Neural cell (in vitro differentiated cells): ENCODE results near the gene SDHAF4.

Source experiments
- CTCF ChIP-seq: fragments of 450-650 bp; IDR thresholded peaks from 2 replicates; pipeline ENCODE4 v1.5.1; 2014; ENCODE audit warnings: antibody characterized with exemption, mild to moderate bottlenecking, moderate library complexity; ENCODE audit not compliant: poor library complexity, severe bottlenecking
- POLR2AphosphoS5 ChIP-seq: IDR thresholded peaks from 2 replicates; pipeline ENCODE4 v1.6.1; 2012
- TAF1 ChIP-seq: IDR thresholded peaks from 2 replicates; pipeline ENCODE4 v1.6.1; 2012; ENCODE audit warnings: low read depth
- TF ChIP-seq, protein P1 (sequence below): IDR thresholded peaks from 2 replicates; pipeline ENCODE4 v1.6.1; 2012; ENCODE audit warnings: borderline replicate concordance

DNA sequence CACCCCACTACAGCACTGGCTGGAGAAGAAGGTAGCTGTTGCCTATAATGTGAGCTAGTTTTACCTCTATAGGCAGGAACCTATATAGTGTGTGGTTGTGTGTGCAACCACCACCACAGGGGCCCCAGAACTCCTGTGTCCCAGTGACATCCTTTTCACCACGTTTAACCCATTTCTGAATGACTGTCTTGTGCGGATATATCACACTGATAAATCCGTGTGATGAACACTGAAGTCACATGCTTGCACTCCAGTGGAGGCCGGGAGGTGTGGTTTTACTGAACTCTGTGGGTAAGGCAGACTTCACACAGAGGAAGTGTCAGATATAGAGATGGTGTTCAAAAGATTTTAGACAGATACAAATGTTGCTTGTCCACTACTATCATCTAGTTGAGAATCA is 32.5 kb downstream of the SDHAF4 start:
- no peak for TF ChIP-seq CTCF
- no peak for TF ChIP-seq POLR2AphosphoS5
- TF ChIP-seq, protein P1, sequence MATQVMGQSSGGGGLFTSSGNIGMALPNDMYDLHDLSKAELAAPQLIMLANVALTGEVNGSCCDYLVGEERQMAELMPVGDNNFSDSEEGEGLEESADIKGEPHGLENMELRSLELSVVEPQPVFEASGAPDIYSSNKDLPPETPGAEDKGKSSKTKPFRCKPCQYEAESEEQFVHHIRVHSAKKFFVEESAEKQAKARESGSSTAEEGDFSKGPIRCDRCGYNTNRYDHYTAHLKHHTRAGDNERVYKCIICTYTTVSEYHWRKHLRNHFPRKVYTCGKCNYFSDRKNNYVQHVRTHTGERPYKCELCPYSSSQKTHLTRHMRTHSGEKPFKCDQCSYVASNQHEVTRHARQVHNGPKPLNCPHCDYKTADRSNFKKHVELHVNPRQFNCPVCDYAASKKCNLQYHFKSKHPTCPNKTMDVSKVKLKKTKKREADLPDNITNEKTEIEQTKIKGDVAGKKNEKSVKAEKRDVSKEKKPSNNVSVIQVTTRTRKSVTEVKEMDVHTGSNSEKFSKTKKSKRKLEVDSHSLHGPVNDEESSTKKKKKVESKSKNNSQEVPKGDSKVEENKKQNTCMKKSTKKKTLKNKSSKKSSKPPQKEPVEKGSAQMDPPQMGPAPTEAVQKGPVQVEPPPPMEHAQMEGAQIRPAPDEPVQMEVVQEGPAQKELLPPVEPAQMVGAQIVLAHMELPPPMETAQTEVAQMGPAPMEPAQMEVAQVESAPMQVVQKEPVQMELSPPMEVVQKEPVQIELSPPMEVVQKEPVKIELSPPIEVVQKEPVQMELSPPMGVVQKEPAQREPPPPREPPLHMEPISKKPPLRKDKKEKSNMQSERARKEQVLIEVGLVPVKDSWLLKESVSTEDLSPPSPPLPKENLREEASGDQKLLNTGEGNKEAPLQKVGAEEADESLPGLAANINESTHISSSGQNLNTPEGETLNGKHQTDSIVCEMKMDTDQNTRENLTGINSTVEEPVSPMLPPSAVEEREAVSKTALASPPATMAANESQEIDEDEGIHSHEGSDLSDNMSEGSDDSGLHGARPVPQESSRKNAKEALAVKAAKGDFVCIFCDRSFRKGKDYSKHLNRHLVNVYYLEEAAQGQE: no peak
- no peak for TF ChIP-seq TAF1
